Activated naive CD4-positive, alpha-beta T cell treated with anti-CD3 and anti-CD28 coated beads, Interleukin-2, amount 10 ng/mL, durations not matched to agents 7 days and 5 days (primary cell): ENCODE results near the gene PDGFRB.

ENCODE experiments used
- CTCF ChIA-PET: fragments of 350-600 bp; sonication (Branson Sonifier 250); formaldehyde crosslinking; loops from one replicate; lab custom pipeline; 2021; ENCODE audit warnings: antibody characterized with exemption; lab: Charles Lee
- DNase-seq: peaks from one replicate; pipeline ENCODE4 v3.0.0-alpha.2; 2020
- H3K27ac Mint-ChIP-seq: one replicate; pipeline ENCODE4 v1.8.0; 2021; ENCODE audit warnings: mild to moderate bottlenecking, moderate library complexity, mixed read lengths
- H3K27me3 Mint-ChIP-seq: one replicate; pipeline ENCODE4 v1.8.0; 2021; ENCODE audit warnings: mild to moderate bottlenecking, mixed read lengths
- H3K36me3 Mint-ChIP-seq: one replicate; pipeline ENCODE4 v1.8.0; 2021; ENCODE audit warnings: mixed read lengths
- H3K4me1 Mint-ChIP-seq: one replicate; pipeline ENCODE4 v1.8.0; 2021; ENCODE audit warnings: mixed read lengths
- H3K4me3 Mint-ChIP-seq: one replicate; pipeline ENCODE4 v1.8.0; 2021; ENCODE audit warnings: mild to moderate bottlenecking, moderate library complexity, mixed read lengths
- H3K9me3 Mint-ChIP-seq: one replicate; pipeline ENCODE4 v1.8.0; 2021; ENCODE audit warnings: mixed read lengths

Gene PDGFRB

DNA sequence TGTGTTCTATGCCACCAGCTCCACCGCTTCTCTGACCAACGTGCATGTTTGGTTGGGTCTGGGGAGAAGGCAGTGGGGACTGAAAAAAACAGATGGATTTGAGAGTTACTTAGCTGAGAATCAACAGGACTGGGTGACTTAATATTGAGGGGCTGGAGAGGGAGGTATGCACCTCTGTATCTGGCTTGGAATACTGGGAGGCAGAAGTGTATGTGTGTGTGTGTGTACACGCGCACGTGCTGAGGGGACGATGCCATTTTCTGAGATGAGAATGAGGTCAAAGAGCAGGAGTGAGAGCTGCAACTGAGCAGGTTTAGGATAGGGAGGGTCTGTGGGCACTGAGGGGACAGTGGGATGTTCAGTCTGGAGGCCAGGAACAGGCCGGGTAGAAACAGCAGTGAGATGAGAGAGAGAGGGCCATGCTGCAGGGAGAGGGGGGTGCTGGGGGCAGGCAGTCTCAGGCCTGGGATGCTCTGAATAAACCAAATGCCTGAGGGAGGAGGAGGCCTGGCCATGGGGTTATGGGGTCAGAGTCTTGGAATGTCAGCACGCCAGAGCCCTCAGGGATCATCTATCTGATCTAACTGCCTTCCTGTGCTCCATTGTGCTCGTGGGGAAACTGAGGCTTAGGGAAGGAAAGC is 14.0 kb downstream of the PDGFRB start:
- H3K36me3 Mint-ChIP-seq: no peaks in the 10 kb centered on the region
- no peak for DNase-seq
- H3K27me3 Mint-ChIP-seq: peaks cover 8% of the 10 kb centered on the region
- H3K4me1 Mint-ChIP-seq: peaks cover 3% of the 10 kb centered on the region
- CTCF ChIA-PET: no interaction called here
- H3K9me3 Mint-ChIP-seq: no peaks in the 10 kb centered on the region
- H3K4me3 Mint-ChIP-seq: no peak overlapping the region
- H3K27ac Mint-ChIP-seq: no peak overlapping the region

DNA sequence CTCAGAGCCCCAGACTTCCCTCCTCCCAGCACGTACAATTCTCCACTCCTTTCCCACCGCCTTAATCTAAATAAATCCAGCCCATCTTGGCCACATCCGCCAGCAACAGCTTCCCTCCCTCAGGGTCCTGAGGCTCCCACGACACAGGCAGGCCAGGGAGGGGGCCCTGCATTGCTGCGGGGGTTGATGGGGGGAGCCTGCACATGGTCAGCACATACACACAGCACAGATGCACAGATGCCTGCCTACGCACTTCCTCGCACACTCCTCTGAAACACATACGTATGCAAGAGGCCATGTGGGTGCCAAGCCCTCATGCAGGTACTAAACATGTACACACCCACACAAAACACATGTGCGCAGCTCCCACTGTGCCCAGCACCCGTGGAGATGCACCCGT is 14.8 kb downstream of the PDGFRB start:
- Mint-ChIP-seq H3K36me3 (no peaks in the 10 kb centered on the region), H3K27me3 (peaks cover 4% of the 10 kb centered on the region), H3K27ac (no peak overlapping the region), H3K4me1 (peaks cover 3% of the 10 kb centered on the region), H3K9me3 (no peaks in the 10 kb centered on the region), H3K4me3 (no peak overlapping the region)
- CTCF ChIA-PET: no interaction called here
- no peak for DNase-seq

DNA sequence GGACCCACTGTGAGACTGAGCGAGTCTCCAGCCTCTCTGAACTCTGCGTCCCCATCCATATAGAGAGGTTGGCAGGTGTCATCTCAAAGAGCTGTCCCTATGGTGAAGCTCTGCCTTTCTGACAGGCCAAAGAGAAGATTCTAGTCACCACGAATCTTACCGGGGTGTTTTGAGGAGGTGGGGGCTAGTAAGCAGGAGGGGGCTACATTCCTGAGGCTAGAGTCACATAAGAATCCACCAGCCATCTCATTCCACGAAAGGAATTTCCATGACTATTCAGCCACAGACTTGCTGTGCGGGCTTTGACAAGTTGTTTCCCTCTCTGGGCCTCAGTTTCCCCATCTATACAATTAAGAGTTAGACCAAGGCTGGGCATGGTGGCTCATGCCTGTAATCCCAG is 16.3 kb downstream of the PDGFRB start:
- no peak for DNase-seq
- Mint-ChIP-seq H3K36me3 (no peaks in the 10 kb centered on the region), H3K4me1 (no peaks in the 10 kb centered on the region), H3K27ac (no peak overlapping the region), H3K27me3 (peaks cover 15% of the 10 kb centered on the region), H3K4me3 (no peak overlapping the region), H3K9me3 (no peaks in the 10 kb centered on the region)
- CTCF ChIA-PET: no interaction called here

DNA sequence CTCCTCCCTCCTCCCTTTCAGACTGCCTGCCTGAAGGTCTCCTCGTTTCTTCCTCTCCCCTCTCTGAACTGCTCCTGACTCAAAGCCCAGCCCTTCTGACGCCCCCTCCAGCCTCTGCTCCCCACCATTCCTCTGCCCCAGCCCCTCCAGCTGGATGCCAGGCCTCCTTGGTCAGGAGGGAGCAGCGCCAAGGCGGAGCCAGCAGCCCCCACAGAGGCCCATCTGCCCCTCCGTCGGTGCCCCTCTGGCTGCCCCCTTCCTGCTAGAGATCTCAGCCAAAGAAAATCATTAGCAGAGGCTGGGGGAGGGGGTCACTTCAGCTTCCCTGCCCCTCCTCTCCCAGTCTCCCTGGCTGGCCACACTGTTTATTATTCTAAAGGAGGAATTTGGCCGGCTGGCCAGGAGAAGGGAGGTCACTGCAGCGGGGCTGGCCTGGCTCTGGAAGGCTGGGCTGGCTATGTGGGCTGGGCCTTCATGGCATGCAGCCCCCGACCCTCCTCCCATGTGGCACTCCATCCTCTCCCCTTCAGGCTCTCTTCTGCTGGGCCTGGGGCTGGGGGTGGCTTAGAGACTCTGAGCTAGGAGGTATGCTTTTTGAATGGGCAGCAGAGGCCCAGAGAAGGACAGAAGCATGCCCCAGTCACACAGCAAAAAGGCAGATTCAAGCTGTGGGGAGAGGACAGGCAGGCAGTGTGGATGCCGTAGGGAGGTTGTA is 16.9 kb downstream of the PDGFRB start:
- Mint-ChIP-seq H3K4me1 (no peaks in the 10 kb centered on the region), H3K36me3 (no peaks in the 10 kb centered on the region), H3K27me3 (peaks cover 15% of the 10 kb centered on the region), H3K9me3 (no peaks in the 10 kb centered on the region), H3K4me3 (no peak overlapping the region), H3K27ac (no peak overlapping the region)
- CTCF ChIA-PET: no interaction called here
- DNase-seq: no peak

DNA sequence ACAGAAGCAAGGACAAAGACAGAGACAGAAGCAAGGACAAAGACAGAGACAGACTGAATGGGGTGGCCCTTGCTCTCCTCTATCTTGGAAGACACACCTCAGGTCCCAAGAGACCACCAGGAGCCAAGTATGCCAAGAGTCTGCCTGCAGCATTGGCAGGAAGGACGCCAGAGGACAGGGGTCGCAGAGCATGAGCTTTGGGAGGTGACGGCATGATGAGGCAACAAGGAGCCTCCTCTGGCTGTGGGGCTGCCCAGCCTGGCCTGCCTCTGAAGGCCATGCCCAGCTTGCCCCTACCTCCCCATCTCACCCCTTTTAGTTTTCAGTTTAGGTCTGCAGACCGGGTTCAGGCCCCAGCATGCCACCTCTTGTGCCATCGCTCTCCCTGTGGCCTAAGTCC is 17.6 kb downstream of the PDGFRB start:
- Mint-ChIP-seq H3K27me3 (peaks cover 17% of the 10 kb centered on the region), H3K27ac (no peak overlapping the region), H3K9me3 (no peaks in the 10 kb centered on the region), H3K36me3 (no peaks in the 10 kb centered on the region), H3K4me1 (no peaks in the 10 kb centered on the region), H3K4me3 (no peak overlapping the region)
- CTCF ChIA-PET: no interaction called here
- DNase-seq: no peak

DNA sequence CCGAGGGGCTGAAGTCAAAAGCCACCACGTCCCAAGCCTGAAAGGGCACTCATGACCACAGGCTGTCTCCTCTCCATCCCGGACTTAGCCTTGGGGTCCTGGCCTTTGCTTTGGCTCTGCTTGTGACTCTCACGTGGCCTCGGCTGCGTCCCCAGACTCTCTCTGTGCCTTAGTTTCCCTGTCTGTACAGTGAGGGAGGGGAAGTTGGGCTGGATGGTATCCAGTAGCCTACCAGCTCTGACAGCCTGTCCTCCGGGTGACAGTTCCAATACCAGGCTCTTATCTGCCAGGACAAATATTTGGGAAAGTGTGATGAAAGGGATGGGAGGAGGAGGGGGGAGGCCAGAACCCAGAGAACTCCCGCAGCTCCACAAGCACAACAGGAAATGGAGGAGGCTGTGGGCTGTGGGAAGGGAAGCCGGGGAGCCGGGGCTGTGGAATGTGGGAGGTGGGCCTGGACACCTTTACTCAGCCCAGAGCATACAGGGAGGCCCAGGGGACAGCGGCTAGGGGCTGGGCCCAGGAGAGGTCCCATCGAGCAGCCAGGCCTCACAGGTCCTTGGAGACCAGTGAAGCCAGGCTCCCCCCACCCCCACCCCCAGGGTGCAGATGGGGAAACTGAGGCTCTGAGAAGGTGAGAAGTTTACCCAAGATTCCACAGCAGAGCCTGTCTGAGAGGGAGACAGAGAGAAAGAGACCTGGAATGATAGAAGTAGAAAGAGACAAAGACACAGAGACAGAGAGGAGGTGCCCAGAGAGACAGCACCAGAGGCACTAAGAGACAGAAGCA is 18.3 kb downstream of the PDGFRB start:
- no peak overlapping the region for H3K4me3 Mint-ChIP-seq

DNA sequence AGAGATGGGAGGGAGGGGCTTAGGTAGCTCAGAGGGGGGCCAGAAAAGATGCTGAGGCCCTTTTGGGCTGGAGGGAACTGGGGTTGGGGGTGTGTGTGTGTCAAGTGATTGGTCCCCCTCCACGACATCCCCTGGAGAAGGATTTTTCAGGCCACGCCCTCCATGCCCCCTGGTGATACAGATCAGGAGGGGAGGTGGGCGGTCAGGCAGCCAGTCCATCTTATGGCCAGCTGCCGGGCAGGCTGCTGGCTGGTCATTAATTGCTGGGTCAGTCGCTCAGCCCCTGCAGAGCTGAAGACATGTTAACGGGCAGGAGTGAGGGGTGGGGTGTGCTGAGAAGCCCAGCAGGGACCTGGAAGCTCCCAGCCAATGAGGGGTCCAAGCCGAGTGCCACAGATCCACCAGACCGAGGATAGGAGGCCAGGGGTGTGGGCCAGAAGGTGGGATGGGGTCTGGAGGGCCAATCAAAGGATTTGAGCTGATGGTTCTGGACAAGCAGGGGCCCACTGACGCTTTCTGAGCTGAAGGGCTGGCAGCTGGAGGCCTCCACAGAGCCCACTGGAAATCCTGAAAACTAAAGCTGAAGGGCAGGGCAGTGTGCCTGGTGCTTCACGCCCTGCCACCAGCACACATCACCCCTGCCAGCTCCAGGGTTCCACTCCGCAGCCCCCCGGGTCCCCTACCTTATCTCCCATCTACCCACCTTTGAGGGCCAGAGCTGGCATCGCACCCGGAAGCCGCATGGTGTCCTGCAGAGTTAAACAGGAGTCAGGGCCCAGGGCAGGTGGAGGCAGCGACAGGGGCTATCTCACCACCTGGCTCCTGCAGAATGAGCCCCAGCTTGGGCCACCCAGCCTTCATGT is 19.1 kb downstream of the PDGFRB start:
- H3K36me3 Mint-ChIP-seq: no peaks in the 10 kb centered on the region

More for the DNA sequence above, 18.3 kb downstream of the PDGFRB start:
- H3K4me1 Mint-ChIP-seq: no peaks in the 10 kb centered on the region
- H3K36me3 Mint-ChIP-seq: no peaks in the 10 kb centered on the region
- no peak overlapping the region for H3K27ac Mint-ChIP-seq
- DNase-seq: no peak
- CTCF ChIA-PET: no interaction called here
- H3K9me3 Mint-ChIP-seq: no peaks in the 10 kb centered on the region
- H3K27me3 Mint-ChIP-seq: peaks cover 18% of the 10 kb centered on the region

DNA sequence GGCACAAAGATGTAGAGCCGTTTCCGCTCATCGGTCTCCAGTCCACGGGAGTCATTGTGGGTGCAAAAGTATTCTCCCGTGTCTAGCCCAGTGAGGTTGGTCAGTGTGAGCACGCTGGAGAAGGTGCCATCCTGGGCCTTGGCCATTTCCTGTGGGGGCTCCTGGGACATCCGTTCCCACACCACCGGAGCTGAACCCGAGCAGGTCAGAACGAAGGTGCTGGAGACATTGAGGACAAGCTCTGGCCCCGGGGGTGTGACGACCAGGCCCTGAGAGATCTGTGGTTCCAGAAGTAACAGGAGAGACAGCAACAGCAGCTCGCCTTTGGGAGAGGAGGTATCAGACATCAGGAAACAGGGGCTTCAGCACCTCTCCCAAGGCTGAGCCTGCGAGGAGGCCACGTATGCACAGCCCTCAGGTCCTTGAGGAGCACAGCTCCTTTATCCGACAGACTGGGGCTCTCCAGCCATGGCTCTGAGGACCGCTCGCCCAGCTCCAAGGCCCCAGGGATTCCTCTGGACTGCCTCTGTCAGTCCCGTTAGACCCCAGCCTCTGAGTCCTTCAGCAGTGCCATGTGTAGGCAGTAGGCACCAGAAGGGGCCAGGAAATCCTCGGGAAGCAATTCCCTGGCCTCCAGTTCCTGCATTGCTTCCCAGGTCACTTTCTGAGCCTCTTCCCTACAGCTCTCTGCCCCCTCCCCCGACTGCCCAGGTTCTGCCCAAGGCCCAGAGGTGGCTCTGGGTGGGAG is 19.9 kb downstream of the PDGFRB start:
- Mint-ChIP-seq H3K27me3 (peaks cover 18% of the 10 kb centered on the region), H3K36me3 (no peaks in the 10 kb centered on the region)
- CTCF ChIA-PET: interaction anchor here (0.7 to 0.8 kb wide), 2 partner anchors 24 to 83 kb away, joined by 3 read pairs; no protein-coding TSS in a partner anchor

More for the DNA sequence above, 19.1 kb downstream of the PDGFRB start:
- Mint-ChIP-seq H3K4me3 (no peak overlapping the region), H3K9me3 (no peaks in the 10 kb centered on the region), H3K4me1 (no peaks in the 10 kb centered on the region), H3K27ac (no peak overlapping the region), H3K27me3 (peaks cover 18% of the 10 kb centered on the region)
- DNase-seq: no peak
- CTCF ChIA-PET: interaction anchor here (0.8 kb wide), 1 partner anchor 82 kb away, joined by 3 read pairs; no protein-coding TSS in a partner anchor

DNA sequence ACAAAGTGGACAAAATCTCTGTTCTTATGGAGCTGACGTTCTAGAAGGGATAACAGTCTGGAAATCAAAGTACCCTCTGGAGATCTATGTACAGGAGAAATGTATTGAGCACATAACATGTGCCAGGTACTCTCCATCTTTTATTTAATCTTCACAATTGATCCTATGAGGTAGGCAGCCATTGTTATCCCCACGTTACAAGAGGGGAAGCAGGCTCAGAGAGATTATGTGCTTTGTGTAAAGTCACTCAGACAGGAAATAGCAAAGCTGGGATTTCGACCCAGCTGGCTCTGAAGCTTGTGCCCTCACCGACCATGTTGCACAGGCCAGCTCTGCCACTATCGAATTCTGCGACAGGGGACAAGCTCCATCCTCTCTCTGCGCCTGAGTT is 21.5 kb downstream of the PDGFRB start:
- Mint-ChIP-seq H3K36me3 (no peaks in the 10 kb centered on the region), H3K27me3 (peaks cover 18% of the 10 kb centered on the region), H3K9me3 (no peaks in the 10 kb centered on the region), H3K4me1 (peaks cover 2% of the 10 kb centered on the region), H3K4me3 (no peak overlapping the region), H3K27ac (no peak overlapping the region)
- DNase-seq: no peak
- CTCF ChIA-PET: interaction anchor here (1.1 kb wide), 1 partner anchor 84 kb away, joined by 4 read pairs; no protein-coding TSS in a partner anchor

More for the DNA sequence above, 19.9 kb downstream of the PDGFRB start:
- Mint-ChIP-seq H3K9me3 (no peaks in the 10 kb centered on the region), H3K4me1 (no peaks in the 10 kb centered on the region), H3K27ac (no peak overlapping the region), H3K4me3 (no peak overlapping the region)
- no peak for DNase-seq

DNA sequence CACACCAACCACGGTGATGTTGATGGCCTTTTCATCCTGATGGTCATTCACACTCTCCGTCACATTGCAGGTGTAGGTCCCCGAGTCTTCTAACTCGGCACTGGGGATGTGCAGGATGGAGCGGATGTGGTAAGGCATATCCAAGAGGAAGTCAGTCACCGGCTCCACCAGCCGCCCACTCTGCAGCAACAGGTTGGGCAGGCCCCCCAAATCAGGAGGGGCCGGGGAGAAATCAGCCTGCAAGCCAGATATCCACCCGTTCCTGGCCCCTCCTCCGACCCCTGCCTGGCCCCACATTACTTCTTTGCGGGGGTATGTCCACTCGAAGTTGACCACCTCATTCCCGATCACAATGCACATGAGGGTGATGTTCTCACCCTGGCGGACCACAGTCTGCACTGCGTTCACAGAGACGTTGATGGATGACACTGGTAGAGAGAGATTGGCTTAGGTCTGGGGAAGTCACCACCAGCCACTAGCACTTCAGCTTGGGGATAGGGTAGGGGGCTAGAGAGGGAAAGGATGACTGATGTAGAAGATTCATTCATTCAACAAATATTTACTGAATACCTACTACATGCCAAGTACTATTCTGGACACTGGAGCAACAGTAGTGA is 22.0 kb downstream of the PDGFRB start:
- no peak for DNase-seq
- no peak overlapping the region for H3K4me3 Mint-ChIP-seq
- H3K36me3 Mint-ChIP-seq: no peaks in the 10 kb centered on the region
- H3K4me1 Mint-ChIP-seq: peaks cover 2% of the 10 kb centered on the region
- H3K27ac Mint-ChIP-seq: no peak overlapping the region
- H3K27me3 Mint-ChIP-seq: peaks cover 18% of the 10 kb centered on the region
- H3K9me3 Mint-ChIP-seq: no peaks in the 10 kb centered on the region
- CTCF ChIA-PET: interaction anchor here (1.1 kb wide), 1 partner anchor 85 kb away, joined by 4 read pairs; no protein-coding TSS in a partner anchor

DNA sequence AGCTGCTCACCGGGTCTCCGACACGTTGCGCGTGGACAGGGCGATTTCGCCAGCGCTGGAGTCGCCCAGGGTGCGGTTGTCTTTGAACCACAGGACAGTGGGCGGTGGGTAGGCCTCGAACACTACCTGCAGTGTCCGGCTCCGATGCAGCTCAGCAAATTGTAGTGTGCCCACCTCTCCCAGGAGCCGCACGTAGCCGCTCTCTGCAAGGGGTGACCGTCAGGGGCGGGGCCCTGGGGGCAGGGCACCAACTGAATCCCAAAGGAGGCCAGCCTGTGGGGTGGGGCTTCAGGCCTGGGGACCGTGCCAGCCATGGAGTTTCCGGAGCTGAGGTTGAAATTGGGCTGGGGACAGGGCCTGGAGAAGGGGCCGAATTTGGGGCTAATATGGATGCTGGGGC is 22.9 kb downstream of the PDGFRB start:
- Mint-ChIP-seq H3K4me3 (no peak overlapping the region), H3K9me3 (no peaks in the 10 kb centered on the region), H3K27ac (no peak overlapping the region), H3K36me3 (no peaks in the 10 kb centered on the region), H3K4me1 (peaks cover 2% of the 10 kb centered on the region), H3K27me3 (peaks cover 14% of the 10 kb centered on the region)
- CTCF ChIA-PET: no interaction called here
- DNase-seq: no peak

DNA sequence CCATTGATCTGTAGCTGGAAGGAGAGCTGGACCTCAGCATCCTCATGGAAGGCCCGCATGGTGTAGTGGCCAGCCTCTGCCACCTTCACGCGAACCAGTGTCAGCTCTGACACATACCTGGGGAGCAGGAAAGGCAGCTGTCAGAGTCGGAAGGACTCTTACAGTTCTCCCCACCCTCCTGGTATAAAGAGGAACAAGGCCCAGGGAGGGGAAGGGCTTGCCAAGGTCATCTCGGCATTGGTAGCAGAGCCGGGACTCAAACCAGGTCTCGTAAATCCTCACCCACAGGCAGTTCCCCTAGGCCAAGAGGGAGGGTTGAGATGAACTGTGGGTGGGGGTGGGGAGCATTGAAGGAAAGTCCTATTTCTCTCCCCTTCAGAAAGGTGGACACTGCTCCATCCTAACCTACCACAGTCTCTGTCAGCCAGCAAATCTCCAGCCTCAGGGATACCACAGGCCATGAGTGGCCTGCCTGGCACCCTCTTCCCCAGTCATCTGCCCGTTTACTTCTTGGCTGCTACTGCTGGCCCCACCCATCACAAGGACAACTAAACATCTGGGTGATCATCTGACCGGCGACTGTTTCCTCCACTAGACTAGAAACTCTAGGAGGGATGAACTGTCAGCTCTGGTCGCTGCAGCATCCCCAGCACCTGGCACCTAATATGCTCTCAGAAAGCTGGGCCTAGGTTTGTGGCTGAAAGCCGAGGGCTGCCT is 23.5 kb downstream of the PDGFRB start:
- DNase-seq: no peak
- Mint-ChIP-seq H3K27ac (no peak overlapping the region), H3K9me3 (no peaks in the 10 kb centered on the region), H3K4me1 (peaks cover 2% of the 10 kb centered on the region), H3K36me3 (no peaks in the 10 kb centered on the region), H3K27me3 (peaks cover 14% of the 10 kb centered on the region), H3K4me3 (no peak overlapping the region)
- CTCF ChIA-PET: interaction anchor here (2.3 to 3.2 kb wide), 2 partner anchors 84 to 87 kb away, joined by 11 to 26 read pairs; no protein-coding TSS in a partner anchor
